Measurements from ENCODE around the gene PPP2R2B. TPM values are rescaled to one million over a fixed set of nuclear protein-coding genes. Genes with fewer than 3 reads are reported as not detected.

PPP2R2B gene
- total and polyA plus RNA-seq, 2 of the 4 experiments (the other 2 are of a cell fraction), result not detected

DNA sequence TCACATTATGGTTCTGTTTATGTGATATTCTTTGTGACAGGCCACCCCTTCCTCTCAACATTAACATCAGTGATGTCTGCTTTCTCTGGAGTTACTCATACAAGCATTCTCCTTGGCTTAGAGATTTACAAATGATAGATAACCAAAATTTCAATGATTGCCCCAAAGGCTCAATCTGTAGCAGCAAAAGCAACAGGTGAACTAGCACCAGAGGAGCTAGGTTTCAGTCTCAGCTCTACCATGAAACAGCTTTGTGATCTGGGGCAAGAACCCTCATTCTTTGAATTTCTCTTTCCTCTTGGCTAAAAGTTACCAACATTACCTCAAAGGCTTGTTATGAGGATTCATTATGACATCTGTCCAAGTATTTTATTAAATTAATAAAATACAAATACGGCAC, 120.5 kb downstream of the PPP2R2B start:
- intact Hi-C loops (cut with micrococcal nuclease), result no loop called here
- no TSS peak for BruUV-seq (replicated peaks)
- dilution Hi-C loops (cut with HindIII; ENCODE audit: low sequenced_read_pairs, unreplicated experiment), result no loop called here

More for the DNA sequence above, 120.5 kb downstream of the PPP2R2B start:
- no peak overlapping the region for H4K91ac ChIP-seq (ENCODE audit: insufficient read depth, low read depth, low read length)
- no peak for ATAC-seq (ENCODE audit: low read depth)
- peaks cover 2% of the 10 kb centered on the region; the same call in 1 of the 2 replicates for H3K9me3 ChIP-seq (ENCODE audit: control insufficient read depth, insufficient read depth, low read length)
- no peak overlapping the region for H2BK5ac ChIP-seq (ENCODE audit: low read depth, low read length, poor library complexity, severe bottlenecking)
- CTCF ChIA-PET, result no interaction called here
- no CpG with 5 or more reads among the region's 1 CpG for WGBS, 2 experiments (ENCODE audit: extremely low coverage in 2 of 2, insufficient read length in 1 of 2)
- H3K36me3 ChIP-seq (ENCODE audit: control insufficient read depth, insufficient read depth, low read length), result no peaks in the 10 kb centered on the region
- no peak overlapping the region for H4K8ac ChIP-seq (ENCODE audit: low read depth in 2 of 2, low read length in 2 of 2)
- H2BK15ac ChIP-seq (ENCODE audit: low read depth, low read length), result no peak overlapping the region
- in situ Hi-C loops (cut with MboI; ENCODE audit: low sequenced_read_pairs), result no loop called here
- no peaks in the 10 kb centered on the region for H3K9me1 ChIP-seq (ENCODE audit: insufficient read depth, low read length)
- no peak overlapping the region for H3K4ac ChIP-seq (ENCODE audit: low read depth, low read length)
- H3K4me1 ChIP-seq (ENCODE audit: control insufficient read depth, insufficient read depth, low read length), result no peaks in the 10 kb centered on the region
- no peaks in the 10 kb centered on the region; the same call in 1 of the 2 replicates for H3K27me3 ChIP-seq (ENCODE audit: control insufficient read depth, insufficient read depth, low read length)
- no peak overlapping the region for H3K9ac ChIP-seq (ENCODE audit: low read depth, low read length)
- no peaks in the 10 kb centered on the region for H3K79me1 ChIP-seq (ENCODE audit: low read depth in 1 of 2, low read length in 2 of 2)
- no peak overlapping the region for H3K56ac ChIP-seq (ENCODE audit: extremely low read depth, insufficient read depth, low read length)
- no peak overlapping the region for H3K23ac ChIP-seq (ENCODE audit: low read depth, low read length)
- no peak overlapping the region for H2AK5ac ChIP-seq (ENCODE audit: low read depth, low read length)
- no peak overlapping the region for H2BK120ac ChIP-seq (ENCODE audit: low read depth, low read length)
- TF ChIP-seq, protein P1, sequence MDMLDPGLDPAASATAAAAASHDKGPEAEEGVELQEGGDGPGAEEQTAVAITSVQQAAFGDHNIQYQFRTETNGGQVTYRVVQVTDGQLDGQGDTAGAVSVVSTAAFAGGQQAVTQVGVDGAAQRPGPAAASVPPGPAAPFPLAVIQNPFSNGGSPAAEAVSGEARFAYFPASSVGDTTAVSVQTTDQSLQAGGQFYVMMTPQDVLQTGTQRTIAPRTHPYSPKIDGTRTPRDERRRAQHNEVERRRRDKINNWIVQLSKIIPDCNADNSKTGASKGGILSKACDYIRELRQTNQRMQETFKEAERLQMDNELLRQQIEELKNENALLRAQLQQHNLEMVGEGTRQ (IDR thresholded peaks at IDR 0.05; ENCODE audit: low read depth, low read length), result no peak
- TF ChIP-seq MAFK (IDR thresholded peaks at IDR 0.05; ENCODE audit: low read depth, low read length) (no peak), RAD21 (IDR thresholded peaks at IDR 0.05; ENCODE audit: low read length) (no peak), CEBPB (IDR thresholded peaks at IDR 0.05; ENCODE audit: low read depth, low read length) (no peak), BHLHE40 (IDR thresholded peaks at IDR 0.05; ENCODE audit: low read depth, low read length) (no peak), CHD1 (IDR thresholded peaks at IDR 0.05; ENCODE audit: low read depth, low read length) (no peak)
- H4K20me1 ChIP-seq (ENCODE audit: insufficient read depth, low read length), result no peaks in the 10 kb centered on the region
- POLR2A ChIA-PET (ENCODE audit: unreplicated experiment), result no interaction called here
- no peak overlapping the region for H3K18ac ChIP-seq (ENCODE audit: low read depth, low read length)
- H2BK20ac ChIP-seq (ENCODE audit: low read depth, low read length), result no peak overlapping the region
- H3K27ac ChIP-seq (ENCODE audit: insufficient read depth, low read length), result no peak overlapping the region
- no peak overlapping the region for H4K5ac ChIP-seq (ENCODE audit: low read depth, low read length)
- H3K4me2 ChIP-seq (ENCODE audit: low read depth, low read length), result no peak overlapping the region
- no peak overlapping the region for H3K4me3 ChIP-seq (ENCODE audit: insufficient read depth, low read depth, low read length)
- H2AK9ac ChIP-seq (replicated peaks; ENCODE audit: low read depth, low read length, poor library complexity), result no peak overlapping the region
- no peak overlapping the region for H2AFZ ChIP-seq (replicated peaks; ENCODE audit: low read length, poor library complexity)
- DNase-seq, result no peak
- no peak overlapping the region for H3K14ac ChIP-seq (replicated peaks; ENCODE audit: low read depth, low read length)
